Muscle layer of duodenum (tissue), 2 donors: ENCODE measurements around the gene ARL2BP.

Source experiments
- H3K27ac ChIP-seq: one replicate; pipeline ENCODE4 v1.7.0; 2013; ENCODE audit warnings: mild to moderate bottlenecking, low read length
- H3K27me3 ChIP-seq: one replicate; pipeline ENCODE4 v1.7.0; 2013; ENCODE audit warnings: low read depth, mild to moderate bottlenecking, control low read depth, low read length
- H3K36me3 ChIP-seq, 2 donors: one replicate each; pipeline ENCODE4 v1.7.0; 2013; ENCODE audit warnings: low read length in 2 of 2, control low read depth in 1 of 2, mild to moderate bottlenecking in 1 of 2; ENCODE audit not compliant: insufficient read depth in 2 of 2, control insufficient read depth in 1 of 2
- H3K4me1 ChIP-seq, 2 donors: one replicate each; pipeline ENCODE4 v1.7.0; 2013; ENCODE audit warnings: low read length in 2 of 2, mild to moderate bottlenecking in 2 of 2, control low read depth in 1 of 2, moderate library complexity in 1 of 2; ENCODE audit not compliant: insufficient read depth in 2 of 2, control insufficient read depth in 1 of 2
- H3K4me3 ChIP-seq, 2 donors: one replicate each; pipeline ENCODE4 v1.7.0; 2013; ENCODE audit warnings: low read length in 2 of 2, low read depth in 1 of 2, mild to moderate bottlenecking in 1 of 2
- H3K9me3 ChIP-seq, 2 donors: one replicate each; pipeline ENCODE4 v1.7.0; 2013; ENCODE audit warnings: low read length in 2 of 2, control low read depth in 1 of 2, mild to moderate bottlenecking in 1 of 2; ENCODE audit not compliant: control insufficient read depth in 1 of 2
- donor health status: healthy.

The ARL2BP gene

DNA sequence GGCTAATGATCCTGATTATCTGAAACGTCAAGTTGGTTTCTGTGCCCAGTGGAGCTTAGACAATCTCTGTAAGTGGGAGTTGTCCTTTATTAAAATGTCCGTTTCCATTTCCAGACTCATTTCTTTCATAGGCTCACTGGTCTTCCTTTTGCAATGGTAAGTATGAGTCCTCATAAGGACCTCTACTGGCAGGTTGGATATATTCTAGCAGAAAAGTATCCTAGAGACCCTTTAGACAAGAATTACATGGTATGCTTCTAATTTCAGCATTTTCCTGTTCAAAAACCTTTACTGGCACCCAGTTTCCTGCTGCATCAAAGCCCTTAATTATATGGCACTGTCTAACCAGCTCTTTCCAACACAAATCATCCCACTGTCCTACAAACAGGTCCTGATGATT is 28.1 kb upstream of the ARL2BP start:
- Histone ChIP-seq H3K27ac (no peak overlapping the region), H3K4me3 (no peak overlapping the region), H3K4me1 (no peaks in the 10 kb centered on the region), H3K27me3 (no peaks in the 10 kb centered on the region), H3K9me3 (peaks cover 14 to 23% of the 10 kb centered on the region in 2 donors), H3K36me3 (peaks cover 62 to 84% of the 10 kb centered on the region in 2 donors)

GRCh38 chr16:57223057-57223456 is 22.0 kb upstream of the ARL2BP start:
- no peaks in the 10 kb centered on the region for H3K27me3 ChIP-seq
- peaks cover 0 to 4% of the 10 kb centered on the region in 2 donors for H3K9me3 ChIP-seq
- H3K36me3 ChIP-seq, result peaks cover 52 to 76% of the 10 kb centered on the region in 2 donors
- no peaks in the 10 kb centered on the region for H3K4me1 ChIP-seq
- no peak overlapping the region for H3K27ac ChIP-seq
- no peak overlapping the region for H3K4me3 ChIP-seq

GRCh38 chr16:57224651-57225335 is 20.3 kb upstream of the ARL2BP start:
- peaks cover 52 to 77% of the 10 kb centered on the region in 2 donors for H3K36me3 ChIP-seq
- H3K4me3 ChIP-seq, result no peak overlapping the region
- peaks cover 0 to 2% of the 10 kb centered on the region in 2 donors for H3K9me3 ChIP-seq
- no peaks in the 10 kb centered on the region for H3K27me3 ChIP-seq
- no peaks in the 10 kb centered on the region for H3K4me1 ChIP-seq
- no peak overlapping the region for H3K27ac ChIP-seq

GRCh38 chr16:57225978-57226377 is 19.1 kb upstream of the ARL2BP start:
- Histone ChIP-seq H3K27ac (no peak overlapping the region), H3K36me3 (peaks cover 54 to 76% of the 10 kb centered on the region in 2 donors), H3K4me1 (no peaks in the 10 kb centered on the region), H3K27me3 (no peaks in the 10 kb centered on the region), H3K4me3 (no peak overlapping the region), H3K9me3 (no peaks in the 10 kb centered on the region)

DNA sequence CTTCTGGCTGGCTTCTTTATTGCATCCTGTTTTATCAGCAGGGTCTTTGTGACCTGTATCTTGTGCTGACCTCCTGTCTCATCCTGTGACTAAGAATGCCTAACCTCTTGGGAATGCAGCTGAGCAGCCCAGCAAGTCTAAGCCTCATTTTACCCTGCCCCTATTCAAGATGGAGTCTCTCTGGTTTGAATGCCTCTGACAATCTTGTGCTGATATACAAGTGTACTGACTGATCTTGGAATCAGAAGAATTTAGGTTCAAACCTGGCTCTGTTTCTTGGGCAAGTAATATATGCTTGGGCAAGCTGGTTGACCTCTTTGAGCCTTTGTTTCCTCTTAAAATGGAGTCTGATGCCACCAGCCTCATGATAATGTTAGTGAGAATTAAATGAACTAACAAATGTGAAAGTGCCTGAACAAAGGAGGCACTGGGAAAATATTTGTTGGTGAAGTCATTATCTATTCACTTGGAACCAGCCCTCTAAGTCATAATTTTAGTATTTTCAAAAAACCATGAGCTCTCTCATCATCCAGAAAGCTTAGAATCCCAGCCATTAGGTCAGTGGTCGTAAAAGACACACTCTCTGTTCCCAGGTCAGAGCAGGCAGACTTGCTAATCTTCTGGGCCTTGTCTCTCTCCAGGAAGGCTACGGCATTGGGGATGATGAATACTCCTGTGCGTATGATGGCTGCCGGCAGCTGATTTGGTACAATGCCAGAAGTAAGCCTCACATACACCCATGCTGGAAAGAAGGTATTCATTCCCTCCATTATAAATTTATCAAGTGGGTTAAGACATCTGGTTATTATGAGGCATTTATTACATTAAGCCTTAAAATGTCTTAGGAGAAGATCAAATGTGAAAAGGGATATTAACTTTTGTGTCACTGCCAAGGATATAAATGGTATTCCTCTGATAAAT is 18.1 kb upstream of the ARL2BP start:
- no peaks in the 10 kb centered on the region for H3K4me1 ChIP-seq
- no peaks in the 10 kb centered on the region for H3K9me3 ChIP-seq
- H3K27ac ChIP-seq, result no peak overlapping the region
- H3K36me3 ChIP-seq, result peaks cover 59 to 76% of the 10 kb centered on the region in 2 donors
- H3K27me3 ChIP-seq, result no peaks in the 10 kb centered on the region
- H3K4me3 ChIP-seq, result no peak overlapping the region

- Histone ChIP-seq H3K4me1 (no peaks in the 10 kb centered on the region), H3K27me3 (no peaks in the 10 kb centered on the region), H3K36me3 (peaks cover 61 to 78% of the 10 kb centered on the region in 2 donors), H3K27ac (no peak overlapping the region), H3K9me3 (no peaks in the 10 kb centered on the region), H3K4me3 (no peak overlapping the region)
Measured at GRCh38 chr16:57229079-57229478, 16.0 kb upstream of the ARL2BP start.

GRCh38 chr16:57231821-57232350 is 13.2 kb upstream of the ARL2BP start:
- no peaks in the 10 kb centered on the region for H3K9me3 ChIP-seq
- peaks cover 61 to 85% of the 10 kb centered on the region in 2 donors for H3K36me3 ChIP-seq
- H3K27me3 ChIP-seq, result no peaks in the 10 kb centered on the region
- no peaks in the 10 kb centered on the region for H3K4me1 ChIP-seq
- no peak overlapping the region for H3K4me3 ChIP-seq
- H3K27ac ChIP-seq, result no peak overlapping the region

GRCh38 chr16:57233944-57234706 is 10.9 kb upstream of the ARL2BP start:
- Histone ChIP-seq H3K27ac (no peak overlapping the region), H3K36me3 (peaks cover 58 to 79% of the 10 kb centered on the region in 2 donors), H3K4me3 (no peak overlapping the region), H3K4me1 (no peaks in the 10 kb centered on the region), H3K27me3 (no peaks in the 10 kb centered on the region), H3K9me3 (no peaks in the 10 kb centered on the region)

DNA sequence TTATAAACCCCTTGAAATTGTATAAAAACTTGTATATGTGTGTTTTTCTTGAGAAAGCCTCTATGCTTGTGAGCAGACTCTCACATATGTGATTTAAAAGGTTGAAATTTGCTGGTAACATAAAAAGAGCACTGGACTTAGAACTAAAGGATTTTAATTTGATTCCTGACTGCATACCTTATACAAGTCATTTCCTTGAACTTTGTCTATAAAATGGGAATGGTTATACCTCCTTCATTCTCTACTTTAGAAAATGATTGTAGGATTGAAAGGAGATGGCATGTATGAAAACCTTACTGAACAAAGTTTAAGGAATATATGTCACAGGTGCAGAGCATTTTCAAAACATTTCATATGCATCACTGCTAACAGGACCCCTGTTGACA is 10.4 kb upstream of the ARL2BP start:
- H3K27me3 ChIP-seq, result no peaks in the 10 kb centered on the region
- H3K4me1 ChIP-seq, result no peaks in the 10 kb centered on the region
- H3K9me3 ChIP-seq, result no peaks in the 10 kb centered on the region
- no peak overlapping the region for H3K4me3 ChIP-seq
- no peak overlapping the region for H3K27ac ChIP-seq
- H3K36me3 ChIP-seq, result peaks cover 64 to 80% of the 10 kb centered on the region in 2 donors

GRCh38 chr16:57235128-57236021 is 9.7 kb upstream of the ARL2BP start:
- H3K36me3 ChIP-seq, result peaks cover 65 to 82% of the 10 kb centered on the region in 2 donors
- H3K9me3 ChIP-seq, result no peaks in the 10 kb centered on the region
- no peaks in the 10 kb centered on the region for H3K27me3 ChIP-seq
- H3K4me3 ChIP-seq, result no peak overlapping the region
- H3K27ac ChIP-seq, result no peak overlapping the region
- H3K4me1 ChIP-seq, result no peaks in the 10 kb centered on the region
